Stimulated activated CD8-positive, alpha-beta memory T cell treated with anti-CD3 and anti-CD28 coated beads, Interleukin-15, amount 100 ng/mL, for 24 hours (primary cell): ENCODE measurements around the gene CAT.
"Not testable (repeated sequence)": the region's sequence is repeated elsewhere in the genome, so short reads cannot be mapped to it uniquely, and the experiment has no call there.

Experiments used
- DNase-seq: peaks from one replicate; pipeline ENCODE4 v3.0.0-alpha.2; 2020; ENCODE audit warnings: low read depth

Gene CAT

DNA sequence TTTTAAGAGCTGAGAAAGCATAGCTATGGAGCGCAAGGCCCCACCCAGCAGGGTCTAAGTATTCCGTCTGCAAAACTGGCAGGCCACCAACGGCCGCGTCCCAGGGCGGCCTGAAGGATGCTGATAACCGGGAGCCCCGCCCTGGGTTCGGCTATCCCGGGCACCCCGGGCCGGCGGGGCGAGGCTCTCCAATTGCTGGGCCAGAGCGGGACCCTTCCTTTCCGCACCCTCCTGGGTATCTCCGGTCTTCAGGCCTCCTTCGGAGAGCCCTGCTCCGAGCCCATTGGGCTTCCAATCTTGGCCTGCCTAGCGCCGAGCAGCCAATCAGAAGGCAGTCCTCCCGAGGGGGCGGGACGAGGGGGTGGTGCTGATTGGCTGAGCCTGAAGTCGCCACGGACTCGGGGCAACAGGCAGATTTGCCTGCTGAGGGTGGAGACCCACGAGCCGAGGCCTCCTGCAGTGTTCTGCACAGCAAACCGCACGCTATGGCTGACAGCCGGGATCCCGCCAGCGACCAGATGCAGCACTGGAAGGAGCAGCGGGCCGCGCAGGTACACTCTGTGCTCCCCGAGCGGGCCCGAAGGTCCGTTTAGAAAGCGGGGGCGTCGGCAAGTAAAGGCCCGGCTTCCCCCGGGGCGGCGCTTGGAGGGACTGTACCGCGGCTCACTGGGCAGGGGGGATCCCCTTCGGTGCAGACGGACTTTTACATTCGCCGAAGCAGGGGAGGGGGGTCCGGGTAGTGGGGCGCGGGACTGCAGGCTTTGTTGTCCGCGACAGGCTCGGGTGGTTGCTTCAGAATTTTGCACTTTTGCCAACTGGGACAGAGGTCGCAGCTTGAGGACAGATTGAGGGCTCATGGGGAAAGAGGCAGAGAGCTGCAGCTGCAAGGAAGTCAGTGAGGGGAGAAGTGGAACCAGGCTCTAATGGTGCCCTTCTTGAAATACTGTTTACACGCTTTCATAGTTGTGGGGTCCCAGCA lies at the start of gene CAT:
CAT (plus strand) TSS at position 406 of the 979 bp plus-strand sequence; CDS start at position 486, 80 bp downstream.
- peak; percentile 87 for DNase-seq

DNA sequence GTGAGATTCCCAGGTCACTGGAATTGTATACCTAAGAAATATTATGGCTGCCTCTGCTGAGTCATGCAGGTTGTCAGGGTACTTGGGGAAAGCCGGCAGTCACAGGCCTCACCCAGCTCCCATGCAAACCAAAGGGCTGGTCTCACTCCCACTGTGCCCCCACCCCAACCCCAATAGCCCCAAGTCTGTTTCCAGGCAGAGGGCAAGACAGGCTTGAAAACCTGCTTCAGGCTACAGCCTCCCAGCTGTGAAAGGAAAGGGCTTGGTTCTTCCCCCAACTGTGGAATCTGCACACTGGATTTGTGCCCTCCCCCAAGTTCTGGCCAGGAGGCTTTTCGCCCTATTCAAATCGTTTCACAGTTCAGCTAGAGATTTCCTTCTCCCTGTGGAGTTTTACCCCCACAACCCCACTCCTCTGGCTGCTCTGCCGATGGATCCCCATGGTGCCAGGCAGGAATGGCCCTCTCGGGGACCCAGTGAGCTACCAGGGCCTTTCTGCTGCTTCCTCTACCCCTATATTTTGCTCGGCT lies 43.9 kb upstream of the CAT start:
- DNase-seq, result no peak

DNA sequence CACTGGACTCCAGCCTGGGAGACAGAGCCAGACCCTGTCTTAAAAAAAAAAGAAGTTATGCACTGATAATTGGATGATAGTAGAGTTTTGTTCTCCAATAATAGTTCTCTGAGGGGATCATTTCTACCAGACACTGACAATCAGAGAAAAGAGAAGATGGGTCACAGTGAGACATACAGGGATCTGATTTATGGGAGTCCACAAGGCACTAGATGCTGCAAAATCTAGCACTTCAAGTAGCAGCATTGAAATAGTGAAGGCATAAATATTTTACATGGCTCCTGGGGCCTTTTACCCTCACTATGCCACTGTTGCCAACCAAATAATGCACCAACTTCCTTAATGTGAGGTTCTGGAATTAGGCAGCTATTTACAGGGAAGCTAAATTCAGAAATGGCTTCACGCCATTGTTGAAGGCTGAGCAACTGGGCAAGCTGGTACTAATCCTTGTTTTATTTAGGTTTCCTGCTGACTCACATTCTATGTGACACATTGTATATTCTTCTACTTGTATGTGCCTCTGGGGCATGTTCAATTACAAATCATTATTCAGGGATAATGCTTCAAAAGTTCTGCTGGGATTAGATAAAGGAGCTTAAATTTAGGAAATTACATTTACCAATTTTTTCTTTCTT lies 42.7 kb upstream of the CAT start:
- no peak for DNase-seq

DNA sequence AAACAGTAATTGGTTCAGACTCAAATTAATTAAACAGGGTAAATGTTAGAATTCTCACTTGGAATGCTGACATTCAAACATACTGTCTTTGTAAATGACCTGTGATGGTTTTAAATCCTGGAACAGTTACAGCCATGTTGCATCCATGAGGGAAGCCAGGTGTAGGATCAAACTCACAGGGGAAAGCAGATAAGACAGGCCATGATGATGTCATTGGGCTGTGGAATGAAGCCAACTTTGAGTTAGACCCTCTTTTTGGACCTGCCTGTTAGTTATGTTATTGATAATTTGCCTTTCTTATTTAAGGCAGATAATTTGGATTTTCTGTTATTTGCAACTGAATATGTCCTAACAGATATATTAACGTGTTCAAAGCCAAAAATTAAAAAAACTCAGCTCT lies 41.6 kb upstream of the CAT start:
- no peak for DNase-seq

DNA sequence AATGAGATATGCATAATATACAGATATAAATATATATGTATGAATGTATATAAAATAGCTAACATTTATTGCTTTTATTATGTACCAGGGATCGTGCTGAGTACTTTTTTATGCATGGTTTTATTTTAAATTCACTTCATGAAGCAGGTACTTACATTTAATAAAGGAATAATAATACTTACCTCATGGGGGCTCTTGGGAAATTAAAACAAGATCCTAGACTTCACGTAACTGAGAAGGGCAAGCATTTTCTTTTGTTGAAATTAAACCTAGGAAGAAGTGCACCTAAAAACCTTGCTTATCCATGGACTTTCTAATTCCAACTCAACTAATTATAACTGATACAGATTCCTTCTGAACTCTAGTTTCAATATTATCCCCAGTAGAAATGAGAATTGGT lies 40.9 kb upstream of the CAT start:
- no peak for DNase-seq

DNA sequence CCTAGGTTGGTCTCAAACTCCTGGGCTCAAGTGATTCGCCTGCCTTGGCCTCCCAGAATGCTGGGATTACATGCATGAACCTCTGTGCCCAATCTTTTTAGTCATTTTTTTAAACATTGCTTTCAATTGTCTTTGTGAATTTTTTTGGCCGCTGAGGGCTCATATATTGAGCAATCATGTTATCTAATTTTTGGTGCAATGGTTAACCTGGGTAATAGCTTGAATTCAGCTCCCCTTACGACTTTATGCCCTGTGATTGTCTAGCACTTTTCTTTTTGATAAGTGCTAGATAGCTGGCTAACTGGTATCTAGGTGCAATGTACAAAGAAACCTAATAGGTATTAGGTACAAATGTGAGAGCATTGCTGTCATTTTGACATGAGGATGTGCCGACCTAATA lies 35.3 kb upstream of the CAT start:
- DNase-seq, result no peak

DNA sequence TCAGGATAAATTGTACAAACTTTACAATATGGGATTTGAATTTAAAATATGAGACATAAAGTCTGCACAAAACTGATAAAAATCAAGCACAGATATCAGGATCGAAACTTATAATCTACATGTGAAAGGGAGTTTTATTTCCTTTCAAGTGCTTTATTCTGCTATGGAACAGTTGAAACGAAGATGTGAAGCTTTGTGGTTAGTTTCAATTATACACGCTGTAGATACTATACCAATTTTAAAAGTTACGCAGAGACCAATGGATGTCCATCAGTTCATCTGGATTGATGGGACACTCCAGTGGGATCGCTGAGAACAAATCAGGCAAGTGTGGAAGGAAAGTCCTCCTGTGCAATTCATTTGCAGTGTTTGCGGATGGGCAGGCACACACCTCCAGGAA lies 34.5 kb upstream of the CAT start:
- DNase-seq, result no peak

DNA sequence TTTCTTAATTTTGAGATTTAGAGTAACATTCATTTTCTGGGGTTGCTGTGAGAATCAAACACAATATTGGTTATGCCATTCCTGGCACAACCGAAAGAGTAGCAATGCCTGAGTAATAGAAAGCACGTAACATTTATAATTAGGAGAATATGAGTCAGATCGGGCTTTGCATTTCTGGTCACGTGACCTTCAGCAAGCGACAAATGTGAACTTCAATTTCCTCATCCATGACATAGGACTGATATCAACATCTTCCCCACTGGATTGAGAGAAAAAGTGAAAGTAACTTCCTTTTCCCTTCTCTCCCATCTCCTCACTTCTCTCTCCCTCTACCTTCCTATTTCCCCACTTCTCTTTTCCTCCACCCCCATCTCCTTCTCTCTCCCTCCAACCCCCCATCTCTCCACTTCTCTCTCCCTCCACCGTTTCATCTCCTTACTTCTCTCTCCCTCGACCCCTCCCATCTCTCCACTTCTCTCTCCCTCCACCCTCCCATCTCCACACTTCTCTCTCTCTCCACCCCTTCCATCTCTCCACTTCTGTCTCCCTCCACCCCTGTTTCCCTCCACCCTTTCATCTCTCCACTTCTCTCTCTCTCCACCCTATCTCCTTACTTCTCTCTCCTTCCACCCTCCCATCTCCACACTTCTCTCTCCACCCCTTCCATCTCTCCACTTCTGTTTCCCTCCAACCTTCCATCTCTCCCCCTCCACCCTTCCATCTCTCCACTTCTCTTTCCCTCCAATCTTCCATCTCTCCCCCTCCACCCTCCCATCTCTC lies 33.5 kb upstream of the CAT start:
- DNase-seq, result no peak

DNA sequence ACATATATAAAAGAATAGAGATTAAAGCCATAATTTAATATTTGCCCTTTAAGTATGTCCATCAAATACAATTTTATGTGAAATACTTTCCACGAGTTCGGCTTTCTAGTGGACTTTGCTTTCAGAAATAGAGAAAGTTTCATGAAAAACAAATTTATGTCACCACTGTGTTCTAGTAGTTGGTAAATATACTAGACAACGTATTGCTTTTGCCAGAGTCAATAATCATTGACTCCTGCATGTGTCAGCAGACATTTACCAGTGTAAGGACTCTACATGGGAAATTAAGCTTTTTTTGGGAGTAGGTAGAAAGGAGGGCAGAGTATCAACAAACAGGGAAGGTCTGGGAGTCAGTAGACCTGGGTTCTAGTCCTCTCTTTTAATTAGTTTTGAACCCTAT lies 32.3 kb upstream of the CAT start:
- no peak for DNase-seq

DNA sequence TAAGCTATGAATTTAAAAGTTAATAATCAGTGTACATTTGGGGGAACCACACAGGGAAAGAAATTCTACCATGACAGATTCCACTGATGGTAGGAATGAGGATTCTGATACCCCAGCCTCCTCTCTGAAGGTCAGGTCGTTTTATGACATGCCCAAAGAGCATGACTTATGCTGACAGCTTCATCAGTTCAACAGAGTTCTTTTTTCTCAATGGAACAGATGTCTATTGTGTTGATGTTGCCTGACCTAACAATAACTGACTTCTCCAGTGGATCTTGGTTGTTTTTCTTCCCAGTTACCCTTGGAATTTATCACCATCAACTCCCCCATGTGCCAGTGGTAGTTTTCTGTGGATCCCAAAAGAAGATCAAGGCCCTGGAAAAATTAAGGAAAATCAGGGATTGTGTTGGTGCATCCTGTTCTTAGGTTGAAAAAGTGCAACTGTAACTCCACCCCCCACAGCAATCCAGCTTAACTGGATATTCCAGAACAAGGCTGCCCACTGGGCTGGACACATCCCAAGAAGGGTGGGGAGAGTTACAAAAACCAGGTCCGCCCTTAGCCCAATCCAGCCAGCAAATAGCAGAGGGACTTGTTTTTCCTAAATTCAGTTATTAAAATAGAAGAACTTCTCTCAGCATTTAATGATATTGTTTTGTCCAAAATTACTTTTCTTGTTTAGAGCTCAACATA lies 31.5 kb upstream of the CAT start:
- DNase-seq, result no peak

DNA sequence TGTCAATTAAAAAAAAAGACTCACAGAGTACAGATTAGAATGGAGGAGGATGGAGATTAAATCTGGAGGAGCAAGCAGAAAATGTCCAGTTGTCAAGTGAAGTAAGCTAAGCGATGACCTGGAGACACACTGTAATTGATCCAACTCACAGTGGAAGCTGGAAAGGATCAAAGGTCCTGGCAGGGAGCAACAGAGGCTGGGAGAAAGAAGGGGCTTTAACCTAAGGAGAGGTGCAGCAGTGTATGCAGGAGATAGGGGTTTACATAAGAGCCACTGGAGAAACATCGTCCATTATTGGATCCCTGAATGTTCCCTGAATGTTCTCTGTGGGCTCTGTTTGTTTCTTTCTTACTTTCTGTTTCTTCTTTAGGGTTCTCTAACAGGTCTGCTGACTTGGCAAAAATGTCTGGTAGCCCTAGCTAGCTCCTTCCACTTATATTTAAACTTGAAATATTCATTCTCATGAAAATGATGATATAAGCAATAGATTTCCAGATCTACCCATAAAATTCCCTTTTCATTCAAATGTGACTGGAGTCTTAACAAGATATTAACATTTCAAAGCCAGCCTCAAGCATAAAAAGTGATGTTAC lies 30.1 kb upstream of the CAT start:
- DNase-seq, result no peak

DNA sequence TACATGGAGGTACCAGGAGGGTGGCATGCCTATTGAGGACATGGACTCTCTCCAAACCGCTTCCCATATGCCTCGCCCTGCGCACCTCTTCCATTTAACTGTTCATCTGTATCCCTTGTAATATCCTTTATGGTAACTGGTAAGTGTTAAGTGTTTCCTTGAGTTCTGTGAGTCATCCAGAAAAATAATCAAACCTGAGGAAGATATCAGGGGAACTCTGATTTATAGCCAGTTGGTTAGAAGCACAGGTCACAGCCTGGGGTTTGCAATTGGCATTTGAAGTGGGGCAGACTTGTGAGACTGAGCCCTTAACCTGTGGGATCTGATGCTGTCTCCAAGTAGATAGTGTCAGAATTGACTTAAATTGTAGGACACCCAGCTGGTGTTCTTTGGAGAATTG lies 27.6 kb upstream of the CAT start:
- no peak for DNase-seq

DNA sequence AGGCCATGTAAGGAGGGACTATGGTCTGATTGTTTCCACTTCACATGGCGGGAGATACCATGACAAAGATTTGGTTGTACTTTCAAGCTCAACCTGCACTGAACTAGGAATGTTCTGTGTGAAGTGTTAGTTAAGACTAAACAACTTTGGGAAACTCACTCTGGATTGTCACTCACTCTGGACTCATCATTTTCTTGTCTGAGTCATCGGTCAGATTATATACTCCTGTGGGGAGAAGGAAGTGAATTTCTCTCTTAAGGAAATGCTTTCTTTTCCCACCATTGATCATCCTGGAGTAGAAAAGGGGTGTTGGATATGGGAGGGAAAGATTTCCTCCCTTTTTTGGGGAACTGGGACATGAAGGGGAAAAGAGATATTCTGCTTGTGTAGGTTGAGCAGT lies 26.9 kb upstream of the CAT start:
- no peak for DNase-seq

DNA sequence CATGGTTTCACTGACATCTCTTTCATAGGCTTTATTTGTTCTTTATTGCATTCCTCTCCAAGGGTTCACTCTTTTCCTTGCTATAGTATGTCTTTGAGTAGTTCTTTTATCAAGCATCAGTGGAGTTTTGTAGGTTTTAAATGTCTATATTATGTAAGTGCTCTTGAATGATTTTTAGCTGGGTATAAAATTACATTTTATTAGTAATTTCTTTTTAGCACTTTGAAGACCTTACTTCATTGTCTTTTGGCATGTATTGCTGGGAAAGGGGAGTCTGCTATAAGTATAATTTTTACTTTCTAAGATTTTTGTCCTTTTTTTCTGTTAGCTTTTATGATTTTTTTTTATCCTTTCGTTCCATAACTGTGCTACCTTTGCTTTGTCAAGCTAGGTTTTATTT lies 25.5 kb upstream of the CAT start:
- no peak for DNase-seq

DNA sequence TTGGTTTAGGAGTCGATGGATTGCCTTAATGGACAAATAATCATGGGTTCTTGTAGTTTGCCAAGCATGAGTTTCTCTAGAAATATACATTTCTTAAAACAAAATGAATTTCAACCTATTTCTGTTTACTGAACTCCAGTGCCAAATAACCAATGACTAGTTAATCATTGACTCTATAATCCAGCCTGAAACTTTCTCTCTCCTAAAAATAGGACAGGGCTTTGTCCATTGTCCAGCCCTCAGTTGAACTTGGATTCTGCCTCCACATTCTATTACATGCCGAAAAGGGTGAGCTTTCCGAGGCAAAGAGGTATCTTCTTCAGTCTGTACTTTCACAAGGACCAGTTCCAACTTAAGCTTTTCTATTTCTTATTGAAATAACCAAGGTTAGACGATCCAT lies 23.2 kb upstream of the CAT start:
- no peak for DNase-seq

DNA sequence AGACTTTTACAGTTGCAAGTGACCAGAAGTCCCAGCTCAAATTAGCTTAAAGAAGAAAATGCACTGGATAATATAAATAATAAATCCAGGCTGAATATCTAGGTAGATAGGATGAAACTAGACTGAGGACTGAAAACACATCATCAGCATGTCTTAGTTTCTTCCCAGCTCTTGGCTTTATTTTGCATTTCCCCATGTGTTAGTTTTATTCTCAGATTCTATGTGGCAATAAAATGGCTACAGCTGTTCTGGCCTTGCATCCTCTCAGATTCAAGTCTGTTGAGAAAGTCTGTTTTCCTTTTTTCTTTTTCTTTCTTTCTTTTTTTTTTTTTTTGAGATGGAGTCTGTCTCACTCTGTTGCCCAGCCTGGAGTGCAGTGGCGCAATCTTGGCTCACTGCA lies 22.6 kb upstream of the CAT start:
- no peak for DNase-seq

DNA sequence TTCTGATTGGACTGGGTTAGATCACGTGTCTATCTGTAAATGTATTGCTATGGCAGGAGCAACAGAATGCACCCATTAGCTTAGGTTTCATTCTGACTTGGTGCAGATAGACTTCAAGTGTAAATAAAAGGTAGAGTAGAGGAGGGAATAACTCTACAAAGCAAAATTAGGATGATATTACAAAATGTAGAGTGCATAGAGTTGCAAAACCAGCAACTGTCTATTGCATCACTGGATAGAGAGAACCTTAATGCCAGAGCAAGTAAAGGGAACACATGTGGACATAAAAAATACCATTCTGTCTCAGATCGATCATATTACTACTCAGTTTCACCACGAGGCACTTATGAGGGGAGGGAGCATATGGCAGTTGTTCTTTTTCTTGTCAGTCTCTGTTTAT lies 22.0 kb upstream of the CAT start:
- DNase-seq, result no peak

DNA sequence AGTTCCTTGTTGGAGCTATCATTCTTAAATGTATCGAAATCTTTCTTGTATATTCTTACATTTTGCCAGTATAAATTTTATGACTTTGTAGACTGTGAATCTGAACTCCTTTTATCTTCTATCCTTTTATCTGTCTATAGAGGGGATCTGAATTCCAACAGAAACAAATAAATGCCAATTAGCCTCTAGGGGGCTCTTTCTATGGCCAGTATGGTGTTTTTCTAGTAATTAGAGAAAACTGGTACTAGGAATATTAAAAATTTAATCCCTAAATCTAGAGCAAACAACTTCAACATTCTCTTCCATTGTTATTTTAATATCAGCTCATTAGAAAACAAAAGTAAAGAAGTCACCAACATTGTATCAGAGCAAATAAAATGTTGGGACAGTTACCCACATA lies 21.5 kb upstream of the CAT start:
- DNase-seq, result no peak

DNA sequence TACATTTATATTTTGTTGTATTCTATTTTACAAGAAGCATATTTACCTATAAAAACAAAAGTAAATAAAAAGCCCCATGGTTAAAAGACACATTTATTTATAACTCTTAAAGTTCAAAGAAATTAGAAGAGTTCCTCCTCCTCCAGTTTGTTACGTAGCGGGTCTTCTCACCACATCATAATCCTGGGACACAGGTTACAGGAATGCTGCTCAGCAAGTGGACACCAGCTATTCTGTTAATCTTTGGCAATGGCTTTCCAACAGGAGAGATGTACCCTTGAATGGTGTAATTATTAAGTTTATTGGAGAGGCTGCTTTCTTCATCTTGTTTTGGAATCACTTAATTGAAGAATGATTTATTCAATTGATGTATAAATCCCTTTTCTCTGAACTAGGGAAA lies 19.6 kb upstream of the CAT start:
- DNase-seq, result no peak

DNA sequence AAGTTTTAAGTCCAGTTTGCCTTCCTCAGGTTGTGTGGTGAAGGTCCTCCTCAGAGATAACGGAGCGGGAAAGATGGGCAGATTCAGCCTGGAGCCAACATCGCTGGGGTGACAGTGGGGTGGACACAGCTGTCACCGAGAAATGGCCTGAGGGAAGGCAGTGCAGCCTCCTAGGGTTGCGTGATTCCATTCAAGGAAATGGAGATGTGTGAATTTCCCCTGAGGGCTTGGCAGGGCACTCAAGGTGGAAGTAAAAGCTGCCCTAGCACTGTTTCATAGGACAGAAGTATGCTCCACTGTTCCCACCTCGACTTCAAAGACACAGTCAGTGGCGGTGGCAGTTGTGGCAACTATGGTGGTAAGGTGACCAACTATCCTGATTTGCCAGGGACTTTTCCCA lies 15.4 kb upstream of the CAT start:
- DNase-seq, result no peak

DNA sequence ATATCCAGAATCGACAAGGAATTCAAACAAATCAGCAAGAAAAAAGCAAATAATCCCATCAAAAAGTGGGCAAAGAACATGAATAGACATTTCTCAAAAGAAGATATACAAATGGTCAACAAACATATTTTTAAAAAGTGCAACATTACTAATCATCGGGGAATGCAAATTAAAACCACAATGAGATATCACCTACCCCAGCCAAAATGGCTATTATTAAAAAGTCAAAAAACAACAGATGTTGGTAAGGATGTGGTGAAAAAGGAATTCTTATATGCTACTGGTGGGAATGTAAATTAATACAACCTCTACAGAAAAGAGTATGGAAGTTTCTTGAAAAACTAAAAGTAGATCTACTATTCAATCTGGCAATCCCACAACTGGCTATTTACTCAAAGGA lies 13.9 kb upstream of the CAT start:
- not testable (repeated sequence) for DNase-seq

DNA sequence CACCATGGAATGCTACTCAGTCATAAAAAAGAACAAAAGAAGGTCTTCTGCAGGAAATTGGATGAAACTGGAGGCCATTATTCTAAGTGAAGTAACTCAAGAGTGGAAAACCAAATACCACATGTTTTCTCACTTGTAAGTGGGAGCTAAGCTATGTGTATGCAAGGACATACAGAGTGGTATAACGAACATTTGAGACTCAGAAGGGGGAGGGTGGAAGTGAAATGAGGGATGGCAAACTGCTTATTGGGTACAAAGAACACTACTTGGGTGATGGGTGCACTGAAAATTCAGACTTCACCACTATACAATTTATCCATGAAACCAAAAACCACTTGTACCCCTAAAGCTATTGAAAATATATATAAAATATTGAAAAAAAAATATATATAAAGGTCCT lies 13.4 kb upstream of the CAT start:
- DNase-seq, result no peak
